A549 (cell line): ENCODE measurements around the gene CARMIL1. TPM values are rescaled to one million over a fixed set of nuclear protein-coding genes. Genes with fewer than 3 reads are reported as not detected.

Source experiments
- ATAC-seq, 2 experiments: fragments of 200-7000 bp in 1 of 2; fragments of >200 bp in 1 of 2; cut with Nextera tagmentation in 1 of 2; cut with Tn5 transposase in 1 of 2; 3 replicates each; pipeline versions ENCODE4 v1.8.0 to v1.9.1; 2018 to 2020; ENCODE audit warnings: mild to moderate bottlenecking in 1 of 2, moderate library complexity in 1 of 2
- CTCF ChIA-PET: fragments of 300-600 bp; sonication (Branson Sonifier 250); formaldehyde crosslinking; extraction: SDS; loops from one replicate; lab custom pipeline; 2021; ENCODE audit warnings: antibody characterized with exemption, inconsistent platforms; lab: Yijun Ruan, JAX
- POLR2A ChIA-PET: fragments of 350-600 bp; formaldehyde crosslinking; extraction: SDS; loops from one replicate; lab custom pipeline; 2021; ENCODE audit warnings: antibody characterized with exemption, inconsistent platforms; lab: Yijun Ruan, JAX
- DNase-seq, 2 experiments: peaks; one replicate each; pipeline versions ENCODE4 v3.0.0 to v3.0.0-alpha.2; 2011 to 2016; ENCODE audit warnings: low read depth in 1 of 2, low spot score in 1 of 2
- FAIRE-seq: peaks from 2 replicates; lab custom pipeline; 2011; peaks lifted over from hg19 to GRCh38; lab: Jason Lieb, UNC
- H3K27ac ChIP-seq, 2 experiments: fragments of >200 bp; sonication (Bioruptor Twin); formaldehyde crosslinking; 3 replicates each; pipeline ENCODE4 v1.5.1; 2016 to 2017
- H3K4me1 ChIP-seq: fragments of >200 bp; sonication (Bioruptor Twin); formaldehyde crosslinking; 3 replicates; pipeline ENCODE4 v1.6.1; 2016
- H3K4me2 ChIP-seq: fragments of >200 bp; sonication (Bioruptor Twin); formaldehyde crosslinking; 3 replicates; pipeline ENCODE4 v1.6.1; 2016
- H3K4me3 ChIP-seq: fragments of >200 bp; sonication (Bioruptor Twin); formaldehyde crosslinking; 3 replicates; pipeline ENCODE4 v1.5.1; 2016
- H3K9me3 ChIP-seq: fragments of >200 bp; sonication (Bioruptor Twin); formaldehyde crosslinking; 3 replicates; pipeline ENCODE4 v1.6.1; 2016
- BHLHE40 ChIP-seq: IDR thresholded peaks from 2 replicates; pipeline ENCODE4 v1.6.1; 2012; ENCODE audit warnings: low read depth, low read length, inconsistent platforms
- CBX2 ChIP-seq: fragments of 200-600 bp; sonication (generic); IDR thresholded peaks from 2 replicates; pipeline ENCODE4 v1.6.1; 2016; ENCODE audit warnings: low read depth, mild to moderate bottlenecking, borderline replicate concordance
- CEBPB ChIP-seq, 2 experiments: fragments of >200 bp in 1 of 2; sonication (Bioruptor Twin) in 1 of 2; formaldehyde crosslinking in 1 of 2; IDR thresholded peaks; 2 replicates each; pipeline ENCODE4 v1.6.1; 2012 to 2016
- CHD2 ChIP-seq: fragments of 150-350 bp; IDR thresholded peaks from 2 replicates; pipeline ENCODE4 v1.6.1; 2014; ENCODE audit warnings: low read length; ENCODE audit not compliant: partially characterized antibody
- CHD4 ChIP-seq: fragments of 200-600 bp; sonication (generic); IDR thresholded peaks from 2 replicates; pipeline ENCODE4 v1.6.1; 2016; ENCODE audit warnings: antibody characterized with exemption, mild to moderate bottlenecking, borderline replicate concordance
- CTCF ChIP-seq: fragments of >200 bp; sonication (Bioruptor Twin); formaldehyde crosslinking; IDR thresholded peaks from 3 replicates; pipeline ENCODE4 v1.5.1; 2016
- E2F6 ChIP-seq: IDR thresholded peaks from 2 replicates; pipeline ENCODE4 v1.6.1; 2012; ENCODE audit warnings: low read depth, borderline replicate concordance
- EHF ChIP-seq: fragments of 250-450 bp; sonication (Bioruptor Pico); IDR thresholded peaks from 2 replicates; pipeline ENCODE4 v1.5.0; 2020; ENCODE audit warnings: mild to moderate bottlenecking
- FOSL2 ChIP-seq, 2 experiments: fragments of 450-650 bp in 1 of 2; fragments of >200 bp in 1 of 2; sonication (Bioruptor Twin) in 1 of 2; formaldehyde crosslinking; IDR thresholded peaks; 2 replicates each; pipeline versions ENCODE4 v1.5.0 to v1.6.1; 2016 to 2020; ENCODE audit warnings: mild to moderate bottlenecking in 1 of 2, moderate library complexity in 1 of 2
- JUN ChIP-seq, 2 experiments: fragments of >200 bp; sonication (Bioruptor Twin); formaldehyde crosslinking; IDR thresholded peaks; 2 replicates in 1 of 2; 3 replicates in 1 of 2; pipeline ENCODE4 v1.6.1; 2016 to 2017
- KDM5A ChIP-seq: fragments of 200-600 bp; sonication (generic); IDR thresholded peaks from 2 replicates; pipeline ENCODE4 v1.6.1; 2016; ENCODE audit warnings: antibody characterized with exemption, mild to moderate bottlenecking
- MAFK ChIP-seq: fragments of 450-650 bp; IDR thresholded peaks from 2 replicates; pipeline ENCODE4 v1.6.1; 2014; ENCODE audit not compliant: partially characterized antibody
- MAZ ChIP-seq: fragments of 150-350 bp; IDR thresholded peaks from 2 replicates; pipeline ENCODE4 v1.6.1; 2014; ENCODE audit warnings: antibody characterized with exemption, low read depth, low read length, borderline replicate concordance
- NR3C1 ChIP-seq: fragments of >200 bp; sonication (Bioruptor Twin); formaldehyde crosslinking; IDR thresholded peaks from 3 replicates; pipeline ENCODE4 v1.6.1; 2017
- POLR2AphosphoS2 ChIP-seq: conservative IDR thresholded peaks from 2 replicates; pipeline ENCODE4 v1.6.1; 2012; ENCODE audit warnings: low read length, improper control_type of control experiment, inconsistent platforms
- RAD21 ChIP-seq, 2 experiments: fragments of >200 bp in 1 of 2; sonication (Bioruptor Twin) in 1 of 2; formaldehyde crosslinking in 1 of 2; IDR thresholded peaks in 1 of 2; conservative IDR thresholded peaks in 1 of 2; 2 replicates in 1 of 2; 3 replicates in 1 of 2; pipeline ENCODE4 v1.6.1; 2012 to 2018; ENCODE audit warnings: inconsistent platforms in 1 of 2
- SMC3 ChIP-seq: fragments of >200 bp; sonication (Bioruptor Twin); formaldehyde crosslinking; IDR thresholded peaks from 3 replicates; pipeline ENCODE4 v1.6.1; 2018; ENCODE audit warnings: inconsistent platforms
- SREBF2 ChIP-seq: fragments of 450-650 bp; IDR thresholded peaks from 2 replicates; pipeline ENCODE4 v1.6.1; 2014; ENCODE audit warnings: mild to moderate bottlenecking, moderate library complexity
- TP53 ChIP-seq: fragments of 250-450 bp; sonication (Bioruptor Pico); IDR thresholded peaks from 2 replicates; pipeline ENCODE4 v1.5.0; 2021; ENCODE audit warnings: mild to moderate bottlenecking, moderate library complexity
- ZC3H11A ChIP-seq: fragments of 450-650 bp; IDR thresholded peaks from 2 replicates; pipeline ENCODE4 v1.6.1; 2014; ENCODE audit warnings: antibody characterized with exemption, mild to moderate bottlenecking
- ZFP36 ChIP-seq: fragments of 450-650 bp; IDR thresholded peaks from 2 replicates; pipeline ENCODE4 v1.6.1; 2014; ENCODE audit warnings: borderline replicate concordance; ENCODE audit not compliant: partially characterized antibody
- WGBS: methylation state at CpG from one replicate; pipeline ENCODE4 v1.1.6; 2017; ENCODE audit errors: missing lambda C conversion rate; 5-methylcytosine and 5-hydroxymethylcytosine counted together
- polyA plus RNA-seq, 4 experiments: library from polyadenylated mRNA; depleted of rRNA in 3 of 4; stranded (reverse); fragments of >200 nt; fragmentation: RNase III in 1 of 4; extraction: RNeasy Plus Mini Kit Qiagen cat#74134 plus additional on column Dnase treatment in 1 of 4; gene quantifications; 2 replicates in 3 of 4; 3 replicates in 1 of 4; pipeline ENCODE4 v1.2.3, GENCODE V29; 2011 to 2017
- TF ChIP-seq, protein P1 (sequence below): IDR thresholded peaks from 2 replicates; pipeline ENCODE4 v1.6.1; 2012

CARMIL1 gene
- polyA plus RNA-seq, 2 of the 4 experiments (the other 2 are of a cell fraction) = 11.5 to 11.8 TPM

- ChIA-PET POLR2A (no interaction called here), CTCF (interaction anchor here (1.0 kb wide), 1 partner anchor 257 kb away, joined by 3 read pairs; no protein-coding TSS in a partner anchor)
- no peak overlapping the region for H3K4me2 ChIP-seq
- WGBS = 63% methylated on average over 3 of the region's 3 CpGs
- DNase-seq = no peak
- H3K27ac ChIP-seq = no peak overlapping the region
- no peak for FAIRE-seq
- no peak for TF ChIP-seq CHD4
- TF ChIP-seq KDM5A = no peak
- no peak for TF ChIP-seq EHF
- no peak for TF ChIP-seq CHD2
- no peak for TF ChIP-seq BHLHE40
- TF ChIP-seq POLR2AphosphoS2 = no peak
- no peak for TF ChIP-seq ZC3H11A
- TF ChIP-seq MAFK = no peak
- no peak overlapping the region for H3K4me3 ChIP-seq
- H3K9me3 ChIP-seq = no peaks in the 10 kb centered on the region
- H3K4me1 ChIP-seq = no peaks in the 10 kb centered on the region
- ATAC-seq = no peak
These were observed 274.3 kb downstream of the CARMIL1 start for GRCh38 chr6:25553502-25553901.

DNA sequence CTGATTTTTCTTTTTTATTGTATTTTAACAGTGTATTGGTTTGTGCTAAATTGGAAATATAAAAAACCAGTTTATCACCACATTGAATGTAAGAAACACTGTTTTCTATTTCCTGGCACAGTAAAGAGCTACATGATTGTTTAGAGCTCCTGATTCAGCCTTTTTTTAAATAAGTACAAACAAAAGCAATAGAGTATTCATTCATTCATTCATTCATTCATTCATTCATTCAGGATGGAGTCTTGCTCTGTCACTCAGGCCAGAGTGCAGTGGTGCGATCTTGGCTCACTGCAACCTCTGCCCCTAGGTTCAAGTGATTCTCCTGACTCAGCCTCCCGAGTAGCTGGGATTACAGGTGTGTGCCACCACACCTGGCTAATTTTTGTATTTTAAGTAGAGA lies 276.0 kb downstream of the CARMIL1 start:
- FAIRE-seq (no peak), DNase-seq (no peak), ATAC-seq (no peak)
- H3K4me2 ChIP-seq = no peak overlapping the region
- TF ChIP-seq SREBF2 (no peak), TP53 (CRISPR knock-in tag) (no peak), NR3C1 (no peak), E2F6 (no peak), CBX2 (no peak), MAFK (no peak), SMC3 (no peak), JUN (IDR thresholded peaks at IDR 0.05) (no peak), CEBPB (IDR thresholded peaks at IDR 0.05) (no peak), ZFP36 (no peak)
- TF ChIP-seq, protein P1, sequence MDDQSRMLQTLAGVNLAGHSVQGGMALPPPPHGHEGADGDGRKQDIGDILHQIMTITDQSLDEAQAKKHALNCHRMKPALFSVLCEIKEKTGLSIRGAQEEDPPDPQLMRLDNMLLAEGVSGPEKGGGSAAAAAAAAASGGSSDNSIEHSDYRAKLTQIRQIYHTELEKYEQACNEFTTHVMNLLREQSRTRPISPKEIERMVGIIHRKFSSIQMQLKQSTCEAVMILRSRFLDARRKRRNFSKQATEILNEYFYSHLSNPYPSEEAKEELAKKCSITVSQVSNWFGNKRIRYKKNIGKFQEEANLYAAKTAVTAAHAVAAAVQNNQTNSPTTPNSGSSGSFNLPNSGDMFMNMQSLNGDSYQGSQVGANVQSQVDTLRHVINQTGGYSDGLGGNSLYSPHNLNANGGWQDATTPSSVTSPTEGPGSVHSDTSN = no peak
- POLR2A ChIA-PET = no interaction called here
- CTCF ChIA-PET = interaction anchor here (0.8 to 3.0 kb wide), 6 partner anchors 13 to 335 kb away, joined by 3 to 11 read pairs (median 4); partner anchors contain the start of gene CARMIL1
- no peak overlapping the region for H3K27ac ChIP-seq
- no peak overlapping the region for H3K4me3 ChIP-seq
- no peaks in the 10 kb centered on the region for H3K4me1 ChIP-seq
- H3K9me3 ChIP-seq = no peaks in the 10 kb centered on the region
- WGBS = 91% methylated on average over 2 of the region's 2 CpGs

DNA sequence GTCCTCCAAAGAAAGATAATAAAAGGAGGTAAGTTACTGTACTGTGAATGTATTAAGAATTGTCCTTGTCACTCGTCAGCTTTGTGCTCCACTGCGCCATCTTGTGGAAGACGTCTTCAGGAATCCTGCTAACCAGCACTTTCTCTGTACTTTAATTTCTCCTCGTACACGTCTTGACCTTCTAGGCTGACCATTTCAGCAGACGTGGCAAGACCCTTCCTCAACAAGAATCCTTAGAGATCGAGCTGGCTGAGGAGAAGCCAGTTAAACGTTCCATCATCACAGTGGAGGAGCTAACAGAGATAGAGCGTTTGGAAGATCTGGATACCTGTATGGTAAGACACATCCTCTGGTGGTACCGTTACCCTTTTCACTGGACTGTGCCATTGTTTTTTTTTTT lies 277.3 kb downstream of the CARMIL1 start:
- WGBS = 24% methylated on average over 10 of the region's 10 CpGs
- POLR2A ChIA-PET = interaction anchor here (0.6 kb wide), 1 partner anchor 1033 kb away, joined by 6 read pairs; no protein-coding TSS in a partner anchor
- FAIRE-seq (peak; percentile 18), DNase-seq (peak; percentile 15 to 71), ATAC-seq (peak; percentile 71 to 82; a peak in 4 of 6 replicates)
- Histone ChIP-seq H3K27ac (no peak overlapping the region), H3K9me3 (no peaks in the 10 kb centered on the region), H3K4me3 (no peak overlapping the region), H3K4me2 (no peak overlapping the region), H3K4me1 (no peaks in the 10 kb centered on the region)
- CTCF ChIA-PET = interaction anchor here (0.5 to 3.0 kb wide), 33 partner anchors 9 to 396 kb away, joined by 3 to 23 read pairs (median 4); partner anchors contain the start of gene CARMIL1
- TF ChIP-seq MAZ (no peak), CTCF (peak; percentile 74), FOSL2 (IDR thresholded peaks at IDR 0.05) (no peak), FOSL2 (CRISPR knock-in tag; IDR thresholded peaks at IDR 0.05) (no peak), SMC3 (peak; percentile 82), MAFK (peak; percentile 34), RAD21 (conservative IDR thresholded peaks at IDR 0.05 in 1 of 2, IDR thresholded peaks at IDR 0.05 in 1 of 2) (peak; percentile 53 to 59)
